ENCODE data around the gene ANAPC5.

GRCh38 chr12:121278169-121279070 lies 73.8 kb downstream of the ANAPC5 start:
- no peak for TF ChIP-seq POLR2A (IDR thresholded peaks at IDR 0.05)
- TF ChIP-seq, protein P1, sequence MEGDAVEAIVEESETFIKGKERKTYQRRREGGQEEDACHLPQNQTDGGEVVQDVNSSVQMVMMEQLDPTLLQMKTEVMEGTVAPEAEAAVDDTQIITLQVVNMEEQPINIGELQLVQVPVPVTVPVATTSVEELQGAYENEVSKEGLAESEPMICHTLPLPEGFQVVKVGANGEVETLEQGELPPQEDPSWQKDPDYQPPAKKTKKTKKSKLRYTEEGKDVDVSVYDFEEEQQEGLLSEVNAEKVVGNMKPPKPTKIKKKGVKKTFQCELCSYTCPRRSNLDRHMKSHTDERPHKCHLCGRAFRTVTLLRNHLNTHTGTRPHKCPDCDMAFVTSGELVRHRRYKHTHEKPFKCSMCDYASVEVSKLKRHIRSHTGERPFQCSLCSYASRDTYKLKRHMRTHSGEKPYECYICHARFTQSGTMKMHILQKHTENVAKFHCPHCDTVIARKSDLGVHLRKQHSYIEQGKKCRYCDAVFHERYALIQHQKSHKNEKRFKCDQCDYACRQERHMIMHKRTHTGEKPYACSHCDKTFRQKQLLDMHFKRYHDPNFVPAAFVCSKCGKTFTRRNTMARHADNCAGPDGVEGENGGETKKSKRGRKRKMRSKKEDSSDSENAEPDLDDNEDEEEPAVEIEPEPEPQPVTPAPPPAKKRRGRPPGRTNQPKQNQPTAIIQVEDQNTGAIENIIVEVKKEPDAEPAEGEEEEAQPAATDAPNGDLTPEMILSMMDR (IDR thresholded peaks at IDR 0.05) = no peak
